NCI-H510A treated with DMSO at 0.1 percent for 48 hours (cell line): ENCODE results near the gene ASB13.
"Not testable (repeated sequence)": the region's sequence is repeated elsewhere in the genome, so short reads cannot be mapped to it uniquely, and the experiment has no call there.

Experiments
- DNase-seq: peaks from one replicate; lab custom pipeline; 2025; lab: John Stamatoyannopoulos, UW

Gene ASB13

GRCh38 chr10:5604961-5605360, 61.4 kb downstream of the ASB13 start:
- no peak for DNase-seq

GRCh38 chr10:5604236-5604925, 62.0 kb downstream of the ASB13 start:
- DNase-seq, result no peak

- DNase-seq, result no peak
These were observed 62.6 kb downstream of the ASB13 start for GRCh38 chr10:5603848-5604170.

- no peak for DNase-seq
These were observed 63.1 kb downstream of the ASB13 start for GRCh38 chr10:5603091-5603847.

- DNase-seq, result no peak
These were observed 64.4 kb downstream of the ASB13 start for GRCh38 chr10:5601826-5602495.

GRCh38 chr10:5600908-5601307, 65.5 kb downstream of the ASB13 start:
- no peak for DNase-seq

GRCh38 chr10:5599613-5600520, 66.5 kb downstream of the ASB13 start:
- no peak for DNase-seq

- no peak for DNase-seq
These were observed 68.2 kb downstream of the ASB13 start for GRCh38 chr10:5598085-5598690.

GRCh38 chr10:5596611-5597341, 69.6 kb downstream of the ASB13 start:
- DNase-seq, result no peak

GRCh38 chr10:5595994-5596471, 70.4 kb downstream of the ASB13 start:
- DNase-seq, result no peak

GRCh38 chr10:5595591-5595990, 70.8 kb downstream of the ASB13 start:
- DNase-seq, result no peak

- no peak for DNase-seq
These were observed 71.3 kb downstream of the ASB13 start for GRCh38 chr10:5595095-5595494.

- DNase-seq, result no peak
These were observed 71.9 kb downstream of the ASB13 start for GRCh38 chr10:5594271-5595049.

- not testable (repeated sequence) for DNase-seq
These were observed 73.0 kb downstream of the ASB13 start for GRCh38 chr10:5593347-5593746.

- DNase-seq, result no peak
These were observed 74.3 kb downstream of the ASB13 start for GRCh38 chr10:5592070-5592469.

- DNase-seq, result no peak
These were observed 75.0 kb downstream of the ASB13 start for GRCh38 chr10:5591336-5591824.

- no peak for DNase-seq
These were observed 75.6 kb downstream of the ASB13 start for GRCh38 chr10:5590816-5591215.

GRCh38 chr10:5589661-5590511, 76.5 kb downstream of the ASB13 start:
- DNase-seq, result no peak
